Thymus (tissue), 11 donors: ENCODE measurements around the gene C9. TPM values are rescaled to one million over a fixed set of nuclear protein-coding genes. Genes with fewer than 3 reads are reported as not detected.
"Not testable (repeated sequence)": the region's sequence is repeated elsewhere in the genome, so short reads cannot be mapped to it uniquely, and the experiment has no call there.

Experiments
- DNase-seq, 9 donors: peaks; one replicate each; pipeline ENCODE4 v3.0.0-alpha.2; 2013; ENCODE audit warnings: low spot score in 9 of 9, low read depth in 6 of 9, missing footprints in 1 of 9
- H3K27ac ChIP-seq, 2 donors: one replicate each; pipeline ENCODE4 v1.5.1; 2013; ENCODE audit warnings: control low read depth in 1 of 2, low read depth in 1 of 2, low read length in 1 of 2, mild to moderate bottlenecking in 1 of 2, moderate library complexity in 1 of 2
- H3K27me3 ChIP-seq, 2 donors: one replicate each; pipeline ENCODE4 v1.5.1; 2013; ENCODE audit warnings: low read length in 1 of 2; ENCODE audit not compliant: control insufficient read depth in 2 of 2, insufficient read depth in 1 of 2
- H3K36me3 ChIP-seq, 2 donors: one replicate each; pipeline ENCODE4 v1.5.1; 2013; ENCODE audit warnings: low read length in 1 of 2, mild to moderate bottlenecking in 1 of 2, moderate library complexity in 1 of 2; ENCODE audit not compliant: control insufficient read depth in 2 of 2, insufficient read depth in 2 of 2
- H3K4me1 ChIP-seq, 2 donors: one replicate each; pipeline ENCODE4 v1.5.1; 2013; ENCODE audit warnings: low read length in 2 of 2; ENCODE audit not compliant: control insufficient read depth in 2 of 2, insufficient read depth in 2 of 2
- H3K4me3 ChIP-seq, 2 donors: one replicate each; pipeline ENCODE4 v1.5.1; 2013; ENCODE audit warnings: low read length in 2 of 2, control low read depth in 1 of 2, mild to moderate bottlenecking in 1 of 2
- H3K9me3 ChIP-seq, 2 donors: one replicate each; pipeline ENCODE4 v1.5.1; 2013; ENCODE audit warnings: low read length in 1 of 2, mild to moderate bottlenecking in 1 of 2; ENCODE audit not compliant: control insufficient read depth in 2 of 2, insufficient read depth in 1 of 2
- WGBS: extraction: QIAGEN DNeasy Blood & Tissue Kit; methylation state at CpG from one replicate; pipeline ENCODE4 v1.1.7; 2013; 5-methylcytosine and 5-hydroxymethylcytosine counted together
- polyA plus RNA-seq: library from polyadenylated mRNA; stranded (reverse); fragments of 200-250 nt; gene quantifications from one replicate; pipeline ENCODE4 v1.2.3, GENCODE V29; 2013
- total RNA-seq: library from RNA; stranded (reverse); fragments of 120-200 nt; gene quantifications from one replicate; pipeline ENCODE4 v1.2.4, GENCODE V29; 2013
- donor health status: healthy.

The C9 gene
- total and polyA plus RNA-seq, 2 donors: 0.05 to 0.19 TPM

DNA sequence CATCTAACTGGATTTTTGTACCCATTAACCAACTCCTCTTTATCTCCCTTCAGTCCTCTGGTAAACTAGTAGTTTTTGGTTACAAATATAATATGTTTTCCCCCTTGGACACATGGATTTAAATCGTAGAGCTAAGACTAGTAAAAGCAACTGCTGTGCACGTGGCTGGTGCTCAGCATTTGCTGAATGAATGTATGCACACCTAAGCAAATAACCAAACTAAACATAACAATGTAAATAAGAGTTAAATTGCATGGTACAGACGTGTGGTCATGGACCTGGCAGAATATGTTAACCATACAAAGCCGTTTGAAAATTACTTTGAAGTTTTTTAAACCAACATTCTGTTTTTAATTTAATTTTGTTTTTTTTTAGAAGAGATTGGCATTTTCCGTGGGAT is 79.7 kb downstream of the C9 start:
- Histone ChIP-seq H3K4me1 (peaks cover 2 to 3% of the 10 kb centered on the region in 2 donors), H3K9me3 (peaks cover 0 to 10% of the 10 kb centered on the region in 2 donors), H3K27ac (no peak overlapping the region), H3K4me3 (no peak overlapping the region), H3K27me3 (no peaks in the 10 kb centered on the region), H3K36me3 (no peaks in the 10 kb centered on the region)
- 92% methylated on average over 5 of the region's 5 CpGs for WGBS
- no peak for DNase-seq

DNA sequence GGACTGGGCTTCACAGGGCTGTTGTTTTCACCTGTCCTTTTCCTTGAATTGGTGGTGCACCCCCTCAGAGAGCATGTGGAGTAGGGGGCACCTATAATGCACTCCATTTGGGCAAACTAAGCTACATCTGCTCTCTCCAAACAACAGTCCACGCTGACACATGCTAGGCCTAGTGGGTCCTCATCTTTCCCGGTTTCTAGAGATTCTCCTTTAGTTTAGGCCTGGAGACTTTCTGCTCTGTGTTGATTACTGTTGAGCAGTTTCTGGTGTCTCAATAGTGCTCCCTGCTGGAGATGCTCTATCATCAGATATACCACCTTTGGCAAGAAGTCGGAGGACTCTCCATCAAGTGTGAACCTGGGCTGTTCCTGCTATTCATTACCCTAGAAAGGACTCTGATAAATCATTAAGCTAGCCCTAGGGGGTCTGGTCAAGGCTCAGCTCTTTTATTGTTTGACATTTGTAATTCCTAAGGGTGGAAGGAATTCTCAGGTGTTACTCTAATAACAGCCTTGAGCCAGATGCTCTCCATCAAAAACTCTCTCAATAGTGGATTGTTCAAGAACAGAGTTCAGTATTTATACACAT is 81.0 kb downstream of the C9 start:
- H3K27ac ChIP-seq: no peak overlapping the region
- H3K27me3 ChIP-seq: no peaks in the 10 kb centered on the region
- H3K9me3 ChIP-seq: peaks cover 0 to 10% of the 10 kb centered on the region in 2 donors
- no peaks in the 10 kb centered on the region for H3K36me3 ChIP-seq
- WGBS: 14% methylated on average over 3 of the region's 3 CpGs
- peak; percentile 55 to 91 (median 80) for DNase-seq
- peaks cover 2 to 3% of the 10 kb centered on the region in 2 donors for H3K4me1 ChIP-seq
- no peak overlapping the region for H3K4me3 ChIP-seq

DNA sequence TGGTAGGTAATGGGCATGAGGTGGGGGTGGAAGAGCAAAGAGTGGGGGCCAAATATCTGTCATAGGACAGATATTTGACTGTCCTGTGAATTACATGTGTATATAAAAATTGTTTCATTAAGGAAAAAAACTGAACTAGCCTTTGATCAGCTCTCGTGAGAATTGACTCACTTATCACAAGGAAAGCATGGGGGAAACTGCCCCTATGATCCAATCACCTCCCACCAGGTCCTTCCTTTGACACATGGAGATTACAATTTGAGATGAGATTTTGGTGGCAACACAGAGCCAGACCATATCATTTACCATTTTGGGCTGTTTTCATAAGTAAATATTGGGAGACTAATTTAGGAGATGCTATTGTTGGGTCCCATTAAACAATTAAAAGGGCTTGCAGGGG is 81.7 kb downstream of the C9 start:
- DNase-seq: no peak
- Histone ChIP-seq H3K27me3 (no peaks in the 10 kb centered on the region), H3K27ac (no peak overlapping the region), H3K4me3 (no peak overlapping the region), H3K4me1 (peaks cover 2 to 3% of the 10 kb centered on the region in 2 donors), H3K36me3 (no peaks in the 10 kb centered on the region), H3K9me3 (peaks cover 0 to 10% of the 10 kb centered on the region in 2 donors)
- WGBS: 99% methylated on average over 1 of the region's 1 CpG

DNA sequence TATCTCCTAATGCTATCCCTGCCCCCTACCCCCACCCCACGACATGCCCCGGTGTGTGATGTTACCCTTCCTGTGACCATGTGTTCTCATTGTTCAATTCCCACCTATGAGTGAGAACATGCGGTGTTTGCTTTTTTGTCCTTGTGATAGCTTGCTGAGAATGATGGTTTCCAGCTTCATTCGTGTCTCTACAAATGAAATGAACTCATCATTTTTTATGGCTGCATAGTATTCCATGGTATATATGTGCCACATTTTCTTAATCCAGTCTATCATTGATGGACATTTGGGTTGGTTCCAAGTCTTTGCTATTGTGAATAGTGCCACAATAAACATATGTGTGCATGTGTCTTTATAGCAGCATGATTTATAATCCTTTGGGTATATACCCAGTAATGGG is 88.4 kb downstream of the C9 start:
- H3K27ac ChIP-seq, H3K9me3 ChIP-seq, H3K27me3 ChIP-seq, DNase-seq, H3K4me3 ChIP-seq, H3K36me3 ChIP-seq: not testable (repeated sequence)
- H3K4me1 ChIP-seq: peaks cover 5 to 21% of the 10 kb centered on the region in 2 donors
- 98% methylated on average over 4 of the region's 4 CpGs for WGBS

DNA sequence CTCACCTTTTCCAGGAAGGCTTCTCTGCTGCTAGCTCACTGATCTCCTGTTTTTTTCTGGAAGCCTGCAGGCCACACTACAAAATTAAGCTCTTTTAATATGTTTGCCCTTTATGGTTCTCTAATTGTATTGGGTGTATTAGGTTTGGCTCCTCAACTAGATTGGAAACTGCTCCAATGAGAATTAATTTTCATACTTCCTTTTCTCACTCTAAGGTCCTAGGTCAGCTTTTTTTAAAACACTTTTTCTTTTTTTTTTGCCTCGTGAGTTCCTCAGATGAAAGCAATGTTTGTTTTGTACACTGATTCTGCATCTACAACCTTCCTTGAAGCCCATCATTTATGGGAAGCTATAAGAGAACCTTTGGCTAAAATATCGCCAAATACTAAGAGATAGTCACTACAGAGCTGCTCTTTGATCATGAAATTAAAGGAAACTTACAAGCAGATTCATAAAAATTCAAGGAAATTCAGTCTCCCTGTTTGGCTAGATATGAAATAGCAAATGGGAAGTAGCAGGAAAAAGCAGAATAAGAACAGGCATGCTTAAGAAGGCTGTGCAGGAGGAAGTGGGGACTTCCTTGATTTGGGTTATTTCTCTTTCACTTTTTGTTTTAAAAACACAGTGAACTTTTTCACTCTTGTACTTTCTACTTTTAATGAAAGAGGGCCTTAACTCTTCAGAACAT is 89.8 kb downstream of the C9 start:
- Histone ChIP-seq H3K4me1 (peaks cover 5 to 21% of the 10 kb centered on the region in 2 donors), H3K36me3 (no peaks in the 10 kb centered on the region), H3K9me3 (no peaks in the 10 kb centered on the region), H3K4me3 (peak overlapping the region; percentile 3 to 34), H3K27me3 (no peaks in the 10 kb centered on the region), H3K27ac (peak overlapping the region; percentile 55 to 85)
- 9% methylated on average over 2 of the region's 2 CpGs for WGBS
- DNase-seq: peak in 2 of 9 donors; percentile 31 to 73

DNA sequence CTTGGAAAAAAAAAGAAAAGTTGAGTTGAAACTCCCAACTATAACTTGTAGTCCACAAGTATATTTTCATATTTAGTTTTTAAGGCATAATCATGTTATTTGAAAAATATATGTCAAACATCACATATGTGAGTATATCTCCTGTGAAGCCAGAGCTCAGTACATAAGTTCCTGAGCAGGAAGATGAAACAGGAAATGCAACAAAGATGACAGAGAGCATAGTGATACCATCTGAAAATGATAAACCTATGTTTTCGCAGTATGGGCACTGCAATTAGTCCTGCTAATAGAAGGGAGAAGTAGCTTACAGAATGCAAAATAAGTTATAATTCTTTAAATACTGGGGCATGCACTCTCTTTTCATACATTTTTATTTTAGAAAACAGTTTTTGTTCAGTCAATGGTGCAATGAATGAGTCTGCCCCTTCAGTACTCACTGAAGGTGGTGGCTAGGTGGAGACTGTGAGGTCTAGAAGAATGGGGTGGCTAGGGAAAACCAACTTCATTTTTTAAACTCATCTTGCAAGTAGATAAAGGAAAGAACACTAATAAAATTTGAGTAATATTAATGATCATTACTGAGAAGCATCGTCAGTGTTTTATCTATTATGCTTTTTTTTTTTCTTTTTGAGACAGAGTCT is 90.9 kb downstream of the C9 start:
- H3K27me3 ChIP-seq: no peaks in the 10 kb centered on the region
- peak in 3 of 9 donors; percentile 32 to 73 (median 44) for DNase-seq
- H3K27ac ChIP-seq: peak overlapping the region; percentile 69 to 85
- H3K4me3 ChIP-seq: no peak overlapping the region
- no peaks in the 10 kb centered on the region for H3K9me3 ChIP-seq
- 60% methylated on average over 2 of the region's 2 CpGs for WGBS
- H3K36me3 ChIP-seq: no peaks in the 10 kb centered on the region
- peaks cover 5 to 21% of the 10 kb centered on the region in 2 donors for H3K4me1 ChIP-seq

DNA sequence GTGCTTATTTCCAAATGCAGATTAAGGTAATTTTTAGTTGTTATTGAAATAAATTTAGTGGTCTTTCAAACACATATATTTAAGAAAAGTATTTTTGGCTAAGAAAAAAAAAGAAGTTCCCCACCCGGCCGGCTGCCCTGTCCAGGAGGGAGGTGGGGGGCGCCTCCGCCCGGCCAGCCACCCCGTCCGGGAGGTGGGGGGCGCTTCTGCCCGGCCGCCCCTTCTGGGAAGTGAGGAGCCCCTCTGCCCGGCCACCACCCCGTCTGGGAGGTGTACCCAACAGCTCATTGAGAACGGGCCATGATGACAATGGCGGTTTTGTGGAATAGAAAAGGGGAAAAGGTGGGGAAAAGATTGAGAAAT is 91.4 kb downstream of the C9 start:
- not testable (repeated sequence) for H3K9me3 ChIP-seq, H3K27me3 ChIP-seq, DNase-seq, H3K4me3 ChIP-seq, H3K36me3 ChIP-seq
- Histone ChIP-seq H3K4me1 (peaks cover 5 to 21% of the 10 kb centered on the region in 2 donors), H3K27ac (peak overlapping the region; percentile 42 to 85)
- WGBS: 89% methylated on average over 12 of the region's 14 CpGs

DNA sequence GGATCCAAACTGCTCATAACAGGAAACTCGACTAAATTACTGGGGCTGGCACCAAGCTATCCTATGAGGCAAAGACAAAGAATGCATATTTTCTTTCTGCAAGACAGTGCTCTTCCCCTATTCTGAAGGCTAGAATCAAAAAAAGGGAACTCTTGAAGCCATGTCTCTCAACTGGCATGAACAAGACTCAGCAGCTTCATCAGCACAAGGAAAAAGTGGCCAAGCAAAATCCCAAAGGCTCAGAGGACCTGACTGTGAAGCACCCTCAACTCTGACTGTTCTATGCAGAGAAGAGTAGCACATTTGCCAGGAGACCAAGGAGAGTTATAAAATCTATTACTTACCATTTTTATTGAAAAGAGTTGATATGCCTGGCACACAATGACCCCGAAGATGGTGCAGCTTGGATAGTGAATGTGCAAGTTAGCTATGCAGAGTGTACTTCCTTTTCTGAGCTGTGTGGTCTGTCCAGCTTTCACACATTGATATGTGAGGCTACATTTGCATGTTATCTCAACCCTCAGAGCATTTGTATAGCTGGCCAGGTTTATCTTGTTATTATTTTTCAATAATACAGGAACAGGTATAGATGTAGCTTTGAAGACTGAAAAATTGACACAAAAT is 94.0 kb downstream of the C9 start:
- 70% methylated on average over 2 of the region's 2 CpGs for WGBS
- no peak for DNase-seq
- Histone ChIP-seq H3K27ac (no peak overlapping the region), H3K27me3 (no peaks in the 10 kb centered on the region), H3K36me3 (no peaks in the 10 kb centered on the region), H3K9me3 (no peaks in the 10 kb centered on the region), H3K4me3 (no peak overlapping the region), H3K4me1 (peaks cover 5 to 21% of the 10 kb centered on the region in 2 donors)

DNA sequence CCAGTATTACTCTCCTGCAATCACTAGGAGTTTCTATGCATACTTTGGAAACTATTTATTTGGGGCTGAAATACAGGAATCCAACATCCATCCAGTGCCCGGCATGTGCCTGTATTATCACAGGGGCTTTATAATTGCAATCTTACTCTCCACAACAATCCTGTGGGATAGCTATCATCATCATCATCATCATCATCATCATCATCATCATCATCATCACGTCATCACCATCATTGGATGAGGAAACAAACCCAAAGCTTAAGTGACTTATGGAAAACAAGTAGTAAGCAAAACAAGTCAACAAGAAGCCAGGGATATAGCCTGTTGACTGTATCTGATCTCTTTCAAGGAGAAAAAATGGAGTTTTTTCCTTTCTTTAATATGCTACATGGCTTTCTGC is 97.1 kb downstream of the C9 start:
- no peaks in the 10 kb centered on the region for H3K9me3 ChIP-seq
- no peaks in the 10 kb centered on the region for H3K27me3 ChIP-seq
- 95% methylated on average over 2 of the region's 2 CpGs for WGBS
- H3K4me1 ChIP-seq: peaks cover 5 to 7% of the 10 kb centered on the region in 2 donors
- no peaks in the 10 kb centered on the region for H3K36me3 ChIP-seq
- H3K4me3 ChIP-seq: no peak overlapping the region
- no peak overlapping the region for H3K27ac ChIP-seq
- DNase-seq: no peak
